NCI-H345 (cell line): ENCODE measurements around the gene MX1.

Experiments
- DNase-seq: peaks from one replicate; lab custom pipeline; 2025; lab: John Stamatoyannopoulos, UW

Gene MX1

GRCh38 chr21:41432562-41433460 is 6.8 kb downstream of the MX1 start:
- no peak for DNase-seq

- no peak for DNase-seq
These were observed 7.5 kb downstream of the MX1 start for GRCh38 chr21:41433566-41433965.

GRCh38 chr21:41435706-41436105 is 9.7 kb downstream of the MX1 start:
- DNase-seq = no peak

GRCh38 chr21:41437729-41438128 is 11.7 kb downstream of the MX1 start:
- DNase-seq = no peak

- no peak for DNase-seq
These were observed 12.5 kb downstream of the MX1 start for GRCh38 chr21:41438425-41439113.

- DNase-seq = no peak
These were observed 13.2 kb downstream of the MX1 start for GRCh38 chr21:41439248-41439647.

- DNase-seq = no peak
These were observed 15.5 kb downstream of the MX1 start for GRCh38 chr21:41441546-41441945.

GRCh38 chr21:41442481-41443186 is 16.6 kb downstream of the MX1 start:
- no peak for DNase-seq

GRCh38 chr21:41443562-41443961 is 17.5 kb downstream of the MX1 start:
- no peak for DNase-seq

GRCh38 chr21:41444703-41445464 is 18.8 kb downstream of the MX1 start:
- no peak for DNase-seq

GRCh38 chr21:41445465-41445862 is 19.4 kb downstream of the MX1 start:
- no peak for DNase-seq

- no peak for DNase-seq
These were observed 20.5 kb downstream of the MX1 start for GRCh38 chr21:41446586-41446985.

- no peak for DNase-seq
These were observed 21.3 kb downstream of the MX1 start for GRCh38 chr21:41447356-41447755.

GRCh38 chr21:41449613-41450012 is 23.6 kb downstream of the MX1 start:
- no peak for DNase-seq

GRCh38 chr21:41451753-41452676 is 26.0 kb downstream of the MX1 start:
- DNase-seq = no peak

- no peak for DNase-seq
These were observed 27.2 kb downstream of the MX1 start for GRCh38 chr21:41453198-41453597.

- no peak for DNase-seq
These were observed 27.7 kb downstream of the MX1 start for GRCh38 chr21:41453761-41454160.

GRCh38 chr21:41458121-41458520 is 32.1 kb downstream of the MX1 start:
- DNase-seq = no peak

- no peak for DNase-seq
These were observed 32.5 kb downstream of the MX1 start for GRCh38 chr21:41458559-41458958.

- DNase-seq = no peak
These were observed 34.0 kb downstream of the MX1 start for GRCh38 chr21:41459884-41460534.
